Naive B cell (primary cell): ENCODE data around the gene PHF21B. TPM values are rescaled to one million over a fixed set of nuclear protein-coding genes. Genes with fewer than 3 reads are reported as not detected.
"Not testable (repeated sequence)": the region's sequence is repeated elsewhere in the genome, so short reads cannot be mapped to it uniquely, and the experiment has no call there.

Experiments used
- ATAC-seq, 2 donors: fragments of 150-1000 bp; cut with Tn5 transposase; 2 replicates each; pipeline ENCODE4 v1.10.0; 2021; ENCODE audit warnings: low read depth in 2 of 2, mild to moderate bottlenecking in 2 of 2, moderate library complexity in 2 of 2
- DNase-seq: peaks from one replicate; pipeline ENCODE4 v3.0.0; 2022
- H3K27ac Mint-ChIP-seq, 6 donors: one replicate each; pipeline ENCODE4 v1.8.0; 2020 to 2022; ENCODE audit warnings: mild to moderate bottlenecking in 6 of 6, mixed read lengths in 6 of 6, moderate library complexity in 5 of 6, inconsistent platforms in 2 of 6
- H3K27me3 Mint-ChIP-seq, 3 donors: one replicate each; pipeline ENCODE4 v1.8.0; 2021 to 2022; ENCODE audit warnings: mixed read lengths in 3 of 3, mild to moderate bottlenecking in 1 of 3
- H3K36me3 Mint-ChIP-seq, 2 donors: one replicate each; pipeline ENCODE4 v1.8.0; 2020 to 2022; ENCODE audit warnings: mixed read lengths in 2 of 2, inconsistent platforms in 1 of 2, mild to moderate bottlenecking in 1 of 2
- H3K4me1 Mint-ChIP-seq, 3 donors: one replicate each; pipeline ENCODE4 v1.8.0; 2020 to 2022; ENCODE audit warnings: mixed read lengths in 3 of 3, inconsistent platforms in 1 of 3, mild to moderate bottlenecking in 1 of 3, moderate library complexity in 1 of 3
- H3K4me3 Mint-ChIP-seq, 8 donors: one replicate each; pipeline ENCODE4 v1.8.0; 2020 to 2022; ENCODE audit warnings: mild to moderate bottlenecking in 8 of 8, mixed read lengths in 8 of 8, moderate library complexity in 8 of 8, inconsistent platforms in 2 of 8
- H3K9me3 Mint-ChIP-seq, 7 donors: one replicate each; pipeline ENCODE4 v1.8.0; 2020 to 2022; ENCODE audit warnings: mixed read lengths in 7 of 7, mild to moderate bottlenecking in 5 of 7, inconsistent platforms in 2 of 7, moderate library complexity in 1 of 7
- polyA plus RNA-seq, 6 donors: library from polyadenylated mRNA; unstranded; fragments of 300-500 nt; fragmentation: Illumina TruSeq; gene quantifications; one replicate each; pipeline ENCODE4 v1.2.3, GENCODE V29; 2021; ENCODE audit warnings: low read depth in 6 of 6

PHF21B gene
- polyA plus RNA-seq, 6 donors from 2014 or later, result not detected

- H3K27ac Mint-ChIP-seq, result no peak overlapping the region
- ATAC-seq, result no peak
- no peak overlapping the region for H3K4me3 Mint-ChIP-seq
- peaks cover 0 to 1% (median 0%) of the 10 kb centered on the region in 7 donors for H3K9me3 Mint-ChIP-seq
- DNase-seq, result no peak
- no peaks in the 10 kb centered on the region for H3K27me3 Mint-ChIP-seq
- no peaks in the 10 kb centered on the region for H3K4me1 Mint-ChIP-seq
- no peaks in the 10 kb centered on the region for H3K36me3 Mint-ChIP-seq
These were observed 79.6 kb downstream of the PHF21B start for GRCh38 chr22:44930016-44930710.

- DNase-seq (no peak), ATAC-seq (no peak)
- no peak overlapping the region for H3K27ac Mint-ChIP-seq
- no peak overlapping the region for H3K4me3 Mint-ChIP-seq
- no peaks in the 10 kb centered on the region for H3K4me1 Mint-ChIP-seq
- no peaks in the 10 kb centered on the region for H3K36me3 Mint-ChIP-seq
- peaks cover 0 to 4% (median 1%) of the 10 kb centered on the region in 7 donors for H3K9me3 Mint-ChIP-seq
- H3K27me3 Mint-ChIP-seq, result no peaks in the 10 kb centered on the region
These were observed 80.3 kb downstream of the PHF21B start for GRCh38 chr22:44929359-44930015.

- Mint-ChIP-seq H3K27ac (no peak overlapping the region), H3K4me1 (no peaks in the 10 kb centered on the region), H3K9me3 (peaks cover 0 to 6% (median 3%) of the 10 kb centered on the region in 7 donors), H3K27me3 (no peaks in the 10 kb centered on the region), H3K4me3 (no peak overlapping the region), H3K36me3 (no peaks in the 10 kb centered on the region)
- DNase-seq (no peak), ATAC-seq (no peak)
These were observed 81.0 kb downstream of the PHF21B start for GRCh38 chr22:44928711-44929358.

GRCh38 chr22:44928136-44928463 is 81.7 kb downstream of the PHF21B start:
- H3K9me3 Mint-ChIP-seq, result peaks cover 0 to 12% (median 3%) of the 10 kb centered on the region in 7 donors
- no peak overlapping the region for H3K4me3 Mint-ChIP-seq
- ATAC-seq, result no peak
- no peaks in the 10 kb centered on the region for H3K4me1 Mint-ChIP-seq
- no peak for DNase-seq
- H3K27ac Mint-ChIP-seq, result no peak overlapping the region
- H3K27me3 Mint-ChIP-seq, result no peaks in the 10 kb centered on the region
- no peaks in the 10 kb centered on the region for H3K36me3 Mint-ChIP-seq

GRCh38 chr22:44927463-44928135 is 82.2 kb downstream of the PHF21B start:
- H3K4me3 Mint-ChIP-seq, result no peak overlapping the region

GRCh38 chr22:44926491-44927415 is 83.1 kb downstream of the PHF21B start:
- peaks cover 0 to 15% (median 4%) of the 10 kb centered on the region in 7 donors for H3K9me3 Mint-ChIP-seq
- no peaks in the 10 kb centered on the region for H3K36me3 Mint-ChIP-seq
- ATAC-seq (no peak), DNase-seq (no peak)
- peaks cover 0 to 3% (median 0%) of the 10 kb centered on the region in 3 donors for H3K27me3 Mint-ChIP-seq
- H3K4me3 Mint-ChIP-seq, result no peak overlapping the region
- H3K27ac Mint-ChIP-seq, result no peak overlapping the region
- no peaks in the 10 kb centered on the region for H3K4me1 Mint-ChIP-seq

More at GRCh38 chr22:44927463-44928135, 82.2 kb downstream of the PHF21B start:
- Mint-ChIP-seq H3K4me1 (no peaks in the 10 kb centered on the region), H3K36me3 (no peaks in the 10 kb centered on the region), H3K9me3 (peaks cover 0 to 15% (median 4%) of the 10 kb centered on the region in 7 donors), H3K27ac (no peak overlapping the region), H3K27me3 (no peaks in the 10 kb centered on the region)
- no peak for ATAC-seq
- DNase-seq, result no peak

- no peak for DNase-seq
- Mint-ChIP-seq H3K36me3 (no peaks in the 10 kb centered on the region), H3K9me3 (peaks cover 0 to 15% (median 4%) of the 10 kb centered on the region in 7 donors), H3K27ac (no peak overlapping the region), H3K4me3 (no peak overlapping the region), H3K4me1 (no peaks in the 10 kb centered on the region), H3K27me3 (peaks cover 0 to 4% (median 0%) of the 10 kb centered on the region in 3 donors)
- no peak for ATAC-seq
These were observed 83.7 kb downstream of the PHF21B start for GRCh38 chr22:44926124-44926475.

- no peaks in the 10 kb centered on the region for H3K4me1 Mint-ChIP-seq
- H3K9me3 Mint-ChIP-seq, result peaks cover 0 to 15% (median 4%) of the 10 kb centered on the region in 7 donors
- peaks cover 0 to 4% (median 0%) of the 10 kb centered on the region in 3 donors for H3K27me3 Mint-ChIP-seq
- no peak overlapping the region for H3K27ac Mint-ChIP-seq
- H3K4me3 Mint-ChIP-seq, result no peak overlapping the region
- ATAC-seq, result no peak
- H3K36me3 Mint-ChIP-seq, result no peaks in the 10 kb centered on the region
- no peak for DNase-seq
These were observed 84.2 kb downstream of the PHF21B start for GRCh38 chr22:44925465-44926123.

- H3K27me3 Mint-ChIP-seq, result peaks cover 0 to 5% (median 4%) of the 10 kb centered on the region in 3 donors
- no peaks in the 10 kb centered on the region for H3K4me1 Mint-ChIP-seq
- peaks cover 0 to 15% (median 4%) of the 10 kb centered on the region in 7 donors for H3K9me3 Mint-ChIP-seq
- DNase-seq (no peak), ATAC-seq (no peak)
- no peaks in the 10 kb centered on the region for H3K36me3 Mint-ChIP-seq
- H3K4me3 Mint-ChIP-seq, result no peak overlapping the region
- no peak overlapping the region for H3K27ac Mint-ChIP-seq
These were observed 85.1 kb downstream of the PHF21B start for GRCh38 chr22:44924710-44925109.

- Mint-ChIP-seq H3K27me3 (peaks cover 0 to 8% (median 4%) of the 10 kb centered on the region in 3 donors), H3K9me3 (peaks cover 0 to 15% (median 4%) of the 10 kb centered on the region in 7 donors), H3K4me3 (no peak overlapping the region), H3K4me1 (no peaks in the 10 kb centered on the region), H3K27ac (no peak overlapping the region), H3K36me3 (no peaks in the 10 kb centered on the region)
- DNase-seq (no peak), ATAC-seq (no peak)
These were observed 85.7 kb downstream of the PHF21B start for GRCh38 chr22:44924098-44924497.

- ATAC-seq, H3K4me1 Mint-ChIP-seq, H3K4me3 Mint-ChIP-seq, H3K36me3 Mint-ChIP-seq, DNase-seq, H3K27ac Mint-ChIP-seq: not testable (repeated sequence)
- H3K27me3 Mint-ChIP-seq, result peaks cover 0 to 15% (median 4%) of the 10 kb centered on the region in 3 donors
- peaks cover 0 to 15% (median 4%) of the 10 kb centered on the region in 7 donors for H3K9me3 Mint-ChIP-seq
These were observed 88.0 kb downstream of the PHF21B start for GRCh38 chr22:44921766-44922165.

GRCh38 chr22:44920183-44920582 is 89.6 kb downstream of the PHF21B start:
- peaks cover 0 to 15% (median 9%) of the 10 kb centered on the region in 3 donors for H3K27me3 Mint-ChIP-seq
- DNase-seq (no peak), ATAC-seq (no peak)
- no peak overlapping the region for H3K27ac Mint-ChIP-seq
- H3K9me3 Mint-ChIP-seq, result peaks cover 0 to 15% (median 4%) of the 10 kb centered on the region in 7 donors
- H3K4me1 Mint-ChIP-seq, result no peaks in the 10 kb centered on the region
- H3K36me3 Mint-ChIP-seq, result no peaks in the 10 kb centered on the region
- H3K4me3 Mint-ChIP-seq, result no peak overlapping the region
